Esophagus squamous epithelium (tissue), 5 donors: ENCODE results near the gene BCAT1. TPM values are rescaled to one million over a fixed set of nuclear protein-coding genes. Genes with fewer than 3 reads are reported as not detected.
"Not testable (repeated sequence)": the region's sequence is repeated elsewhere in the genome, so short reads cannot be mapped to it uniquely, and the experiment has no call there.

Source experiments
- DNase-seq: peaks from one replicate; lab custom pipeline; 2025; lab: John Stamatoyannopoulos, UW
- H3K27ac ChIP-seq, 4 donors: fragments of 200-600 bp; sonication (generic); one replicate each; pipeline ENCODE4 v1.5.1; 2016 to 2019; ENCODE audit warnings: mild to moderate bottlenecking in 1 of 4
- H3K27me3 ChIP-seq, 4 donors: fragments of 200-600 bp; sonication (generic); 1 replicate in 3 of 4; 2 replicates in 1 of 4; pipeline versions ENCODE4 v1.5.1 to v1.6.0; 2017 to 2021; ENCODE audit warnings: antibody characterized with exemption in 1 of 4
- H3K36me3 ChIP-seq, 3 donors: fragments of 200-600 bp; sonication (generic); one replicate each; pipeline ENCODE4 v1.5.1; 2016 to 2019
- H3K4me1 ChIP-seq, 3 donors: fragments of 200-600 bp; sonication (generic); one replicate each; pipeline ENCODE4 v1.5.1; 2017 to 2019
- H3K4me3 ChIP-seq, 4 donors: fragments of 200-600 bp; sonication (generic); 1 replicate in 3 of 4; 2 replicates in 1 of 4; pipeline ENCODE4 v1.5.1; 2016 to 2019; ENCODE audit warnings: mild to moderate bottlenecking in 2 of 4, moderate library complexity in 1 of 4
- H3K9me3 ChIP-seq, 3 donors: fragments of 200-600 bp; sonication (generic); one replicate each; pipeline ENCODE4 v1.5.1; 2016 to 2019
- CTCF ChIP-seq, 6 experiments: fragments of 450-650 bp in 4 of 6; fragments of 200-600 bp in 2 of 6; sonication (generic) in 2 of 6; IDR thresholded peaks; one replicate each; pipeline ENCODE4 v1.5.1; 2016 to 2019; ENCODE audit warnings: antibody characterized with exemption in 6 of 6, mild to moderate bottlenecking in 4 of 6, moderate library complexity in 4 of 6
- POLR2A ChIP-seq, 4 donors: fragments of 450-650 bp; IDR thresholded peaks; one replicate each; pipeline ENCODE4 v1.6.1; 2017; ENCODE audit warnings: antibody characterized with exemption in 4 of 4, mild to moderate bottlenecking in 4 of 4, moderate library complexity in 3 of 4
- WGBS, 2 donors: methylation state at CpG; one replicate each; pipeline ENCODE4 v1.1.5; 2018; 5-methylcytosine and 5-hydroxymethylcytosine counted together
- intact Hi-C: fragments of 100-400 bp; cut with DNase I; formaldehyde crosslinking; loops from one replicate; pipeline ENCODE4 v1.15.0; 2022
- total RNA-seq, 4 donors: library from RNA; depleted of rRNA; stranded (reverse); fragments of >200 nt; gene quantifications; one replicate each; pipeline ENCODE4 v1.1.0, GENCODE V29; 2016
- donor health status: DM: yes; HTN: yes; CAD: no.

BCAT1 gene
- total RNA-seq, 4 donors from 2014 or later: 0.87 to 28.3 (median 9.6) TPM

GRCh38 chr12:24810378-24810777 lies 138.5 kb downstream of the BCAT1 start:
- 65 to 95% methylated on average over 5 of the region's 5 CpGs for WGBS, 2 donors
- H3K4me1 ChIP-seq: no peaks in the 10 kb centered on the region
- H3K27me3 ChIP-seq: no peaks in the 10 kb centered on the region
- no peak overlapping the region for H3K27ac ChIP-seq
- TF ChIP-seq POLR2A (IDR thresholded peaks at IDR 0.05) (no peak), CTCF (IDR thresholded peaks at IDR 0.05) (no peak)
- no peak for DNase-seq
- intact Hi-C loops: no loop called here
- no peaks in the 10 kb centered on the region for H3K36me3 ChIP-seq
- H3K9me3 ChIP-seq: no peaks in the 10 kb centered on the region
- no peak overlapping the region for H3K4me3 ChIP-seq

- H3K27me3 ChIP-seq, H3K36me3 ChIP-seq, DNase-seq, H3K4me1 ChIP-seq, intact Hi-C loops, H3K27ac ChIP-seq, H3K9me3 ChIP-seq, H3K4me3 ChIP-seq: not testable (repeated sequence)
- 93 to 100% methylated on average over 1 of the region's 1 CpG for WGBS, 2 donors
Measured at GRCh38 chr12:24809306-24809705, 139.6 kb downstream of the BCAT1 start.

GRCh38 chr12:24808651-24809050 lies 140.2 kb downstream of the BCAT1 start:
- Histone ChIP-seq H3K36me3 (no peaks in the 10 kb centered on the region), H3K27me3 (no peaks in the 10 kb centered on the region), H3K9me3 (no peaks in the 10 kb centered on the region), H3K4me3 (no peak overlapping the region), H3K27ac (no peak overlapping the region), H3K4me1 (no peaks in the 10 kb centered on the region)
- DNase-seq: no peak
- WGBS, 2 donors: 91 to 92% methylated on average over 2 of the region's 2 CpGs
- intact Hi-C loops: no loop called here
- TF ChIP-seq POLR2A (IDR thresholded peaks at IDR 0.05): no peak
- TF ChIP-seq CTCF (IDR thresholded peaks at IDR 0.05): no peak

- Histone ChIP-seq H3K4me1 (no peaks in the 10 kb centered on the region), H3K27ac (no peak overlapping the region), H3K27me3 (no peaks in the 10 kb centered on the region), H3K4me3 (no peak overlapping the region), H3K36me3 (no peaks in the 10 kb centered on the region), H3K9me3 (peaks cover 0 to 8% (median 0%) of the 10 kb centered on the region in 3 donors)
- WGBS, 2 donors: 76 to 89% methylated on average over 2 of the region's 2 CpGs
- DNase-seq: no peak
- intact Hi-C loops: no loop called here
- TF ChIP-seq CTCF (IDR thresholded peaks at IDR 0.05) (no peak), POLR2A (IDR thresholded peaks at IDR 0.05) (no peak)
Measured at GRCh38 chr12:24806386-24806785, 142.5 kb downstream of the BCAT1 start.

- Histone ChIP-seq H3K27me3 (no peaks in the 10 kb centered on the region), H3K4me3 (no peak overlapping the region), H3K9me3 (peaks cover 0 to 8% (median 0%) of the 10 kb centered on the region in 3 donors), H3K4me1 (no peaks in the 10 kb centered on the region), H3K27ac (no peak overlapping the region), H3K36me3 (no peaks in the 10 kb centered on the region)
- DNase-seq: no peak
- TF ChIP-seq POLR2A (IDR thresholded peaks at IDR 0.05) (no peak), CTCF (IDR thresholded peaks at IDR 0.05) (no peak)
- intact Hi-C loops: no loop called here
- 26 to 33% methylated on average over 2 to 4 of the region's 5 CpGs for WGBS, 2 donors
Measured at GRCh38 chr12:24803430-24804245, 145.3 kb downstream of the BCAT1 start.
